Nephron progenitor cell (in vitro differentiated cells): ENCODE data around the gene SLC22A15.

Source experiments
- DNase-seq: peaks from one replicate; pipeline ENCODE4 v3.0.0; 2021
- H3K27ac Mint-ChIP-seq: 2 replicates; pipeline ENCODE4 v1.8.0; 2021; ENCODE audit warnings: mild to moderate bottlenecking, moderate library complexity, mixed read lengths
- H3K27me3 Mint-ChIP-seq: 2 replicates; pipeline ENCODE4 v1.8.0; 2021; ENCODE audit warnings: mild to moderate bottlenecking, low read depth, mixed read lengths; ENCODE audit not compliant: poor library complexity
- H3K36me3 Mint-ChIP-seq: 2 replicates; pipeline ENCODE4 v1.8.0; 2021; ENCODE audit warnings: low read depth, mixed read lengths
- H3K4me1 Mint-ChIP-seq: 2 replicates; pipeline ENCODE4 v1.8.0; 2021; ENCODE audit warnings: mixed read lengths
- H3K4me3 Mint-ChIP-seq: 2 replicates; pipeline ENCODE4 v1.8.0; 2021; ENCODE audit warnings: mild to moderate bottlenecking, moderate library complexity, mixed read lengths
- H3K9me3 Mint-ChIP-seq: 2 replicates; pipeline ENCODE4 v1.8.0; 2021; ENCODE audit warnings: mild to moderate bottlenecking, moderate library complexity, mixed read lengths
- TF ChIP-seq, protein P1 (sequence below): fragments of 200-600 bp; sonication (generic); IDR thresholded peaks from 2 replicates; pipeline ENCODE4 v1.5.0; 2021; ENCODE audit warnings: antibody characterized with exemption

Gene SLC22A15

GRCh38 chr1:115949156-115949555 is 27.2 kb upstream of the SLC22A15 start:
- Mint-ChIP-seq H3K4me1 (no peaks in the 10 kb centered on the region), H3K27me3 (no peaks in the 10 kb centered on the region), H3K4me3 (no peak overlapping the region), H3K36me3 (no peaks in the 10 kb centered on the region), H3K27ac (no peak overlapping the region), H3K9me3 (no peaks in the 10 kb centered on the region)
- no peak for DNase-seq
- TF ChIP-seq, protein P1, sequence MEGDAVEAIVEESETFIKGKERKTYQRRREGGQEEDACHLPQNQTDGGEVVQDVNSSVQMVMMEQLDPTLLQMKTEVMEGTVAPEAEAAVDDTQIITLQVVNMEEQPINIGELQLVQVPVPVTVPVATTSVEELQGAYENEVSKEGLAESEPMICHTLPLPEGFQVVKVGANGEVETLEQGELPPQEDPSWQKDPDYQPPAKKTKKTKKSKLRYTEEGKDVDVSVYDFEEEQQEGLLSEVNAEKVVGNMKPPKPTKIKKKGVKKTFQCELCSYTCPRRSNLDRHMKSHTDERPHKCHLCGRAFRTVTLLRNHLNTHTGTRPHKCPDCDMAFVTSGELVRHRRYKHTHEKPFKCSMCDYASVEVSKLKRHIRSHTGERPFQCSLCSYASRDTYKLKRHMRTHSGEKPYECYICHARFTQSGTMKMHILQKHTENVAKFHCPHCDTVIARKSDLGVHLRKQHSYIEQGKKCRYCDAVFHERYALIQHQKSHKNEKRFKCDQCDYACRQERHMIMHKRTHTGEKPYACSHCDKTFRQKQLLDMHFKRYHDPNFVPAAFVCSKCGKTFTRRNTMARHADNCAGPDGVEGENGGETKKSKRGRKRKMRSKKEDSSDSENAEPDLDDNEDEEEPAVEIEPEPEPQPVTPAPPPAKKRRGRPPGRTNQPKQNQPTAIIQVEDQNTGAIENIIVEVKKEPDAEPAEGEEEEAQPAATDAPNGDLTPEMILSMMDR = no peak

DNA sequence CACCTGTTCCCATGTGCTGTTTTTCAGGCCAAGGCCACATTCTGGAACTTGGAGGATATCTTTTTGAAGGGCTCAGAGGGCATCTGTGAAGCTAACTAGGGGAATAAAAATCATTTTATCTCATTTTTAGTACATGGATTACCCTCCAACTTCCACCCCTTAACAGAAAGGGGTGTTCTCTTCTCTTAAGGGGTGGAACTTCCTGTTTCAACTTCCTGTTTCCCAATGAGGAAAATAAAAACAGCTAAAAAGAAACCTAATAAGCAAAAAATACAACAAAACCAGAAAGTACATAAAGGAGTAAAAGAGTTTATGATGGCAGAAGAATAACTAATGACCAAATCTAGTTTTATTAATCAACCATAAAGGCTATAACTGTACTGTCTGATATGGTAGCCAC is 24.8 kb upstream of the SLC22A15 start:
- Mint-ChIP-seq H3K4me1 (no peaks in the 10 kb centered on the region), H3K4me3 (no peak overlapping the region), H3K9me3 (no peaks in the 10 kb centered on the region), H3K36me3 (no peaks in the 10 kb centered on the region), H3K27me3 (no peaks in the 10 kb centered on the region), H3K27ac (no peak overlapping the region)
- no peak for DNase-seq
- TF ChIP-seq, protein P1 = no peak

GRCh38 chr1:115952547-115952946 is 23.8 kb upstream of the SLC22A15 start:
- no peak overlapping the region for H3K27ac Mint-ChIP-seq
- DNase-seq = no peak
- no peaks in the 10 kb centered on the region for H3K4me1 Mint-ChIP-seq
- no peaks in the 10 kb centered on the region for H3K27me3 Mint-ChIP-seq
- TF ChIP-seq, protein P1 = no peak
- no peak overlapping the region for H3K4me3 Mint-ChIP-seq
- no peaks in the 10 kb centered on the region for H3K9me3 Mint-ChIP-seq
- no peaks in the 10 kb centered on the region for H3K36me3 Mint-ChIP-seq

- H3K36me3 Mint-ChIP-seq = no peaks in the 10 kb centered on the region
- no peaks in the 10 kb centered on the region for H3K9me3 Mint-ChIP-seq
- no peak overlapping the region for H3K27ac Mint-ChIP-seq
- H3K27me3 Mint-ChIP-seq = no peaks in the 10 kb centered on the region
- DNase-seq = no peak
- H3K4me3 Mint-ChIP-seq = no peak overlapping the region
- TF ChIP-seq, protein P1 = no peak
- no peaks in the 10 kb centered on the region for H3K4me1 Mint-ChIP-seq
Observed at GRCh38 chr1:115953180-115953579, 23.1 kb upstream of the SLC22A15 start.

GRCh38 chr1:115954684-115955083 is 21.6 kb upstream of the SLC22A15 start:
- no peak overlapping the region for H3K4me3 Mint-ChIP-seq
- DNase-seq = no peak
- no peaks in the 10 kb centered on the region for H3K4me1 Mint-ChIP-seq
- H3K27me3 Mint-ChIP-seq = no peaks in the 10 kb centered on the region
- H3K27ac Mint-ChIP-seq = no peak overlapping the region
- no peaks in the 10 kb centered on the region for H3K9me3 Mint-ChIP-seq
- TF ChIP-seq, protein P1 = no peak
- no peaks in the 10 kb centered on the region for H3K36me3 Mint-ChIP-seq

- H3K27me3 Mint-ChIP-seq = no peaks in the 10 kb centered on the region
- H3K4me3 Mint-ChIP-seq = no peak overlapping the region
- no peak for DNase-seq
- no peaks in the 10 kb centered on the region for H3K36me3 Mint-ChIP-seq
- H3K4me1 Mint-ChIP-seq = no peaks in the 10 kb centered on the region
- no peak overlapping the region for H3K27ac Mint-ChIP-seq
- no peaks in the 10 kb centered on the region for H3K9me3 Mint-ChIP-seq
- TF ChIP-seq, protein P1 = no peak
Observed at GRCh38 chr1:115955228-115955627, 21.1 kb upstream of the SLC22A15 start.
